ENCODE data around the gene LCN6.

GRCh38 chr9:136733611-136734010, 14.7 kb downstream of the LCN6 start:
- no peak for TF ChIP-seq CTCF (IDR thresholded peaks at IDR 0.05)
- TF ChIP-seq EZH2phosphoT487 (IDR thresholded peaks at IDR 0.05) = no peak
